ENCODE results near the gene DNM3. TPM values are rescaled to one million over a fixed set of nuclear protein-coding genes. Genes with fewer than 3 reads are reported as not detected.

Gene DNM3
- total and polyA plus RNA-seq, 10 of the 15 experiments (the other 5 are each of a cell fraction or from before 2014, with no cell fraction given), result 0.03 to 1.5 (median 0.08) TPM; not detected in 3

GRCh38 chr1:171966426-171967220 lies 125.3 kb downstream of the DNM3 start:
- in situ Hi-C loops (cut with MboI) (no loop called here), intact Hi-C loops (cut with micrococcal nuclease; ENCODE audit: unreplicated experiment) (no loop called here)
- Histone ChIP-seq H3K4me1 (ENCODE audit: control insufficient read depth, insufficient read depth, low read length) (no peaks in the 10 kb centered on the region), H2AFZ (ENCODE audit: control insufficient read depth, low read depth, low read length) (no peak overlapping the region), H3K4me2 (ENCODE audit: control insufficient read depth, insufficient read depth) (no peak overlapping the region), H3K9me3 (replicated peaks; ENCODE audit: control insufficient read depth, insufficient read depth, low read length) (no peaks in the 10 kb centered on the region), H3K4me3 (no peak overlapping the region), H4K20me1 (ENCODE audit: control insufficient read depth, insufficient read depth) (no peaks in the 10 kb centered on the region), H3K27ac (ENCODE audit: control insufficient read depth, insufficient read depth) (no peak overlapping the region), H3K9ac (ENCODE audit: control insufficient read depth, insufficient read depth, low read length) (no peak overlapping the region), H3K79me2 (ENCODE audit: control insufficient read depth, insufficient read depth, low read length) (no peaks in the 10 kb centered on the region), H3K36me3 (ENCODE audit: control insufficient read depth in 2 of 2, insufficient read depth in 2 of 2, low read length in 1 of 2) (no peaks in the 10 kb centered on the region), H3K27me3 (replicated peaks in 1 of 2; ENCODE audit: control insufficient read depth in 2 of 2, insufficient read depth in 2 of 2, low read length in 1 of 2) (no peaks in the 10 kb centered on the region; a peak in 1 of 4 replicates)
- ChIA-PET POLR2A (no interaction called here), SMC1A (ENCODE audit: uncharacterized antibody, unreplicated experiment) (interaction anchor here (1.0 kb wide), 1 partner anchor 751 kb away, joined by 4 read pairs; no protein-coding TSS in a partner anchor), CTCF (interaction anchor here (1.0 to 1.7 kb wide), 4 partner anchors 15 to 166 kb away, joined by 3 to 7 read pairs (median 4); no protein-coding TSS in a partner anchor), RAD21 (ENCODE audit: unreplicated experiment) (no interaction called here)
- no TSS peak for BruUV-seq (replicated peaks)
- no peak for TF ChIP-seq TCF7 (IDR thresholded peaks at IDR 0.05; ENCODE audit: borderline replicate concordance)
- no peak for TF ChIP-seq JUNB (IDR thresholded peaks at IDR 0.05)
- no peak for TF ChIP-seq TCF12 (IDR thresholded peaks at IDR 0.05; ENCODE audit: low read depth, low read length)
- TF ChIP-seq DPF2 (IDR thresholded peaks at IDR 0.05), result no peak
- no peak for TF ChIP-seq SP1 (IDR thresholded peaks at IDR 0.05; ENCODE audit: low read depth, low read length)
- TF ChIP-seq ZNF217 (IDR thresholded peaks at IDR 0.05), result no peak
- TF ChIP-seq POLR2AphosphoS5 (IDR thresholded peaks at IDR 0.05; ENCODE audit: low read length), result no peak
- ATAC-seq (no peak), FAIRE-seq (no peak), DNase-seq (ENCODE audit: low read depth, low spot score) (no peak)
- WGBS (ENCODE audit: insufficient coverage, insufficient replicate concordance, low lambda C conversion rate, missing lambda C conversion rate), result 13% methylated on average over 3 of the region's 3 CpGs

GRCh38 chr1:171969226-171969625 lies 127.9 kb downstream of the DNM3 start:
- no peak overlapping the region for H3K4me3 ChIP-seq
- H2AFZ ChIP-seq (ENCODE audit: control insufficient read depth, low read depth, low read length), result no peak overlapping the region
- WGBS (ENCODE audit: insufficient coverage, insufficient replicate concordance, low lambda C conversion rate, missing lambda C conversion rate), result 0% methylated on average over 2 of the region's 2 CpGs
- no TSS peak for BruUV-seq (replicated peaks)
- RAD21 ChIA-PET (ENCODE audit: unreplicated experiment), result no interaction called here
- in situ Hi-C loops (cut with MboI) (no loop called here), intact Hi-C loops (cut with micrococcal nuclease; ENCODE audit: unreplicated experiment) (no loop called here)
- H3K27me3 ChIP-seq (replicated peaks in 1 of 2; ENCODE audit: control insufficient read depth in 2 of 2, insufficient read depth in 2 of 2, low read length in 1 of 2), result no peaks in the 10 kb centered on the region; a peak in 1 of 4 replicates
- no peaks in the 10 kb centered on the region for H4K20me1 ChIP-seq (ENCODE audit: control insufficient read depth, insufficient read depth)
- H3K36me3 ChIP-seq (ENCODE audit: control insufficient read depth in 2 of 2, insufficient read depth in 2 of 2, low read length in 1 of 2), result no peaks in the 10 kb centered on the region
- TF ChIP-seq HCFC1 (IDR thresholded peaks at IDR 0.05; ENCODE audit: low read length) (no peak), SMC3 (IDR thresholded peaks at IDR 0.05; ENCODE audit: borderline replicate concordance, low read length) (no peak), SREBF2 (IDR thresholded peaks at IDR 0.05; ENCODE audit: low read length) (no peak), ATF7 (IDR thresholded peaks at IDR 0.05; ENCODE audit: low read depth) (no peak), RUNX3 (IDR thresholded peaks at IDR 0.05; ENCODE audit: low read length) (no peak), RELB (IDR thresholded peaks at IDR 0.05; ENCODE audit: low read depth) (no peak), JUND (IDR thresholded peaks at IDR 0.05; ENCODE audit: low read depth, low read length) (no peak), EGR1 (IDR thresholded peaks at IDR 0.05; ENCODE audit: borderline replicate concordance in 1 of 2, low read depth in 2 of 2, low read length in 2 of 2) (no peak), LARP7 (IDR thresholded peaks at IDR 0.05) (no peak), CEBPB (IDR thresholded peaks at IDR 0.05; ENCODE audit: borderline replicate concordance in 1 of 2, low read depth in 2 of 2, low read length in 2 of 2) (no peak), MTA3 (IDR thresholded peaks at IDR 0.05; ENCODE audit: borderline replicate concordance, low read length) (no peak), MEF2B (IDR thresholded peaks at IDR 0.05; ENCODE audit: partially characterized antibody, poor library complexity, severe bottlenecking) (no peak)
- no peak overlapping the region for H3K27ac ChIP-seq (ENCODE audit: control insufficient read depth, insufficient read depth)
- H3K4me1 ChIP-seq (ENCODE audit: control insufficient read depth, insufficient read depth, low read length), result no peaks in the 10 kb centered on the region
- ATAC-seq (no peak), FAIRE-seq (no peak), DNase-seq (ENCODE audit: low read depth, low spot score) (no peak)
- POLR2A ChIA-PET, result no interaction called here
- no peaks in the 10 kb centered on the region for H3K79me2 ChIP-seq (ENCODE audit: control insufficient read depth, insufficient read depth, low read length)
- SMC1A ChIA-PET (ENCODE audit: uncharacterized antibody, unreplicated experiment), result interaction anchor here (1.0 to 2.0 kb wide), 3 partner anchors 13 to 41 kb away, joined by 3 to 7 read pairs (median 4); no protein-coding TSS in a partner anchor
- H3K9me3 ChIP-seq (replicated peaks; ENCODE audit: control insufficient read depth, insufficient read depth, low read length), result no peaks in the 10 kb centered on the region
- CTCF ChIA-PET, result interaction anchor here (0.9 to 1.1 kb wide), 3 partner anchors 15 to 167 kb away, joined by 3 to 4 read pairs (median 3); no protein-coding TSS in a partner anchor
- no peak overlapping the region for H3K9ac ChIP-seq (ENCODE audit: control insufficient read depth, insufficient read depth, low read length)
- H3K4me2 ChIP-seq (ENCODE audit: control insufficient read depth, insufficient read depth), result no peak overlapping the region

Measured in GM12878 (cell line).